ENCODE data around the gene UBA3. TPM values are rescaled to one million over a fixed set of nuclear protein-coding genes. Genes with fewer than 3 reads are reported as not detected.
A peak's percentile ranks its signal among the peaks of the same experiment; 100 is the strongest.

The UBA3 gene
- total and polyA plus RNA-seq, 3 donors from 2014 or later = 39.8 to 56.2 (median 43.1) TPM

DNA sequence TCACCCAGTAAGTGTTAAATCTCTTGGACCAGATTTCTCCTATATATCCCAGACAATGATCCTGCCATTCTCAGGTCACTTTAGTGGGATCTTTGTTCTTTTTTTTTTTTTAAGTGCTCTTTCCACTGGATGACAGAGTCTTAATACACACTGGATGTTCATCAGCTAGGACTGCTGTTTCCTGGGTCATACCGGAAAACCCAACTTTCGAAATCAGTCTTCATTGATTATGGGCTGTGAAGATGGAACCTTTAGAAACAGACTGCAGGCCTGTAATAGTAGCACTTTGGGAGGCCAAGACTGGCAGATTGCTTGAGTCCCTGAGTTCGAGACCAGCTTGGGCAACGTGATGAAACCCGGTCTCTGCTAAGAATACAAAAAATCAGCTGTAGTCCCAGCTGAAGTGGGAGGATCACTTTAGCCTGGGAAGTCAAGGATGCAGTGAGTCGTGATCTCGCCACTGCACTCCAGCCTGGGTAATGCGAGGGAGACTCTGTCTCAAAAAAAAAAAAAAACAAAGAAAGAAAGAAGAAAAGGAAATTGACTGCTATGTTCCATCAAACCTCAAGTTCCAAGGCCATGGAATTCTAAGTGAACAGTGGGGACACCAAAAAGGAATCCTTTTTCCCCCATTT is 69.0 kb downstream of the UBA3 start:
- Histone ChIP-seq H3K9me3 (no peaks in the 10 kb centered on the region), H3K27me3 (no peaks in the 10 kb centered on the region), H3K36me3 (ENCODE audit: low read depth, missing control alignments) (no peaks in the 10 kb centered on the region), H3K27ac (peak overlapping the region in 1 of 2 donors; percentile 96), H3K4me3 (no peak overlapping the region), H3K4me1 (peaks cover 10% of the 10 kb centered on the region)
- 91 to 93% methylated on average over 8 of the region's 8 CpGs for WGBS, 2 donors
- intact Hi-C loops (cut with DNase I; ENCODE audit: low total_unique reads) = no loop called here
- no peak for TF ChIP-seq CTCF (IDR thresholded peaks at IDR 0.05)
- TF ChIP-seq POLR2A (IDR thresholded peaks at IDR 0.05) = no peak
- DNase-seq = no peak

- H3K4me3 ChIP-seq = no peak overlapping the region
Measured at GRCh38 chr3:69009559-69010410, 70.4 kb downstream of the UBA3 start.

DNA sequence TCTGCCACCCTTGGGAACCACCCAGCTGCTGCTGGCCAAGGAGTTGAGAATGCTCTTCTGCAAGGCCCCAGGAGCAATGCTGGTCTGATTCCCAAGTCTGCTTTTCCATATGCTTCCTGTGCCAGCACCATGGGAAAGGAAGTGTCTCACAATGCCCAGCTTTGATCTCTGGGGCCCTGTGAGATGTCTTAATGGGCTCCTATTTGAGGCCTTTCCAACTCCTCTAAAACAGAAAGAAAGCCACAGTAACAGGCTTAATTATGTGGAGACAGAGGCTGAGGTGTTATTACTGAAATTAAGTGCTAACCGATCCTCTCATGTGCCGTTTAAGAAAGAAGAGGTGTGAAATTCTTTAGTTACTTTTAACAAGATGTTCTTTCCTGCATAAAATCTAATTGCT is 71.2 kb downstream of the UBA3 start:
- no peaks in the 10 kb centered on the region for H3K27me3 ChIP-seq
- TF ChIP-seq POLR2A (IDR thresholded peaks at IDR 0.05) (no peak), CTCF (IDR thresholded peaks at IDR 0.05) (no peak)
- H3K9me3 ChIP-seq = no peaks in the 10 kb centered on the region
- H3K4me3 ChIP-seq = no peak overlapping the region
- 54 to 57% methylated on average over 2 of the region's 2 CpGs for WGBS, 2 donors
- peak overlapping the region in 1 of 2 donors; percentile 70 for H3K27ac ChIP-seq
- DNase-seq = no peak
- no peaks in the 10 kb centered on the region for H3K36me3 ChIP-seq (ENCODE audit: low read depth, missing control alignments)
- intact Hi-C loops (cut with DNase I; ENCODE audit: low total_unique reads) = no loop called here
- H3K4me1 ChIP-seq = peaks cover 10% of the 10 kb centered on the region

More at GRCh38 chr3:69009559-69010410, 70.4 kb downstream of the UBA3 start:
- WGBS, 2 donors = 55 to 73% methylated on average over 3 of the region's 3 CpGs
- Histone ChIP-seq H3K27me3 (no peaks in the 10 kb centered on the region), H3K36me3 (ENCODE audit: low read depth, missing control alignments) (no peaks in the 10 kb centered on the region), H3K27ac (peak overlapping the region in 1 of 2 donors; percentile 70), H3K4me1 (peaks cover 10% of the 10 kb centered on the region), H3K9me3 (no peaks in the 10 kb centered on the region)
- no peak for TF ChIP-seq POLR2A (IDR thresholded peaks at IDR 0.05)
- TF ChIP-seq CTCF (IDR thresholded peaks at IDR 0.05) = no peak
- DNase-seq = no peak
- intact Hi-C loops (cut with DNase I; ENCODE audit: low total_unique reads) = no loop called here

GRCh38 chr3:69005791-69006482 is 74.2 kb downstream of the UBA3 start:
- no peaks in the 10 kb centered on the region for H3K9me3 ChIP-seq
- H3K27me3 ChIP-seq = no peaks in the 10 kb centered on the region
- intact Hi-C loops (cut with DNase I; ENCODE audit: low total_unique reads) = no loop called here
- peaks cover 5% of the 10 kb centered on the region for H3K4me1 ChIP-seq
- no peak for DNase-seq
- WGBS, 2 donors = 80 to 83% methylated on average over 5 of the region's 5 CpGs
- no peak overlapping the region for H3K4me3 ChIP-seq
- H3K36me3 ChIP-seq (ENCODE audit: low read depth, missing control alignments) = no peaks in the 10 kb centered on the region
- no peak overlapping the region for H3K27ac ChIP-seq
- TF ChIP-seq CTCF (IDR thresholded peaks at IDR 0.05) (no peak), POLR2A (IDR thresholded peaks at IDR 0.05) (no peak)
